SK-N-SH (cell line): ENCODE results near the gene TERB2.
"Not testable (repeated sequence)": the region's sequence is repeated elsewhere in the genome, so short reads cannot be mapped to it uniquely, and the experiment has no call there.

Experiments
- JUND ChIP-seq: IDR thresholded peaks from 2 replicates; pipeline ENCODE4 v1.4.0; 2012
- MXI1 ChIP-seq: IDR thresholded peaks from 2 replicates; pipeline ENCODE4 v1.6.1; 2012; ENCODE audit warnings: mild to moderate bottlenecking, low read depth, low read length, improper control_type of control experiment
- SIN3A ChIP-seq: IDR thresholded peaks from 2 replicates; pipeline ENCODE4 v1.6.1; 2012; ENCODE audit warnings: low read depth, mild to moderate bottlenecking, low read length, moderate library complexity, borderline replicate concordance
- SMC3 ChIP-seq: IDR thresholded peaks from 2 replicates; pipeline ENCODE4 v1.6.1; 2012; ENCODE audit warnings: low read depth, low read length, improper control_type of control experiment
- TF ChIP-seq, protein P1 (sequence below): IDR thresholded peaks from 2 replicates; pipeline ENCODE4 v1.4.0; 2012; ENCODE audit warnings: low read depth
- TF ChIP-seq, protein P2 (sequence below): fragments of 200-600 bp; sonication (generic); IDR thresholded peaks from 2 replicates; pipeline ENCODE4 v1.6.1; 2017; ENCODE audit warnings: antibody characterized with exemption, mild to moderate bottlenecking, moderate library complexity
- TF ChIP-seq, protein P3 (sequence below): IDR thresholded peaks from 2 replicates; pipeline ENCODE4 v1.4.0; 2012; ENCODE audit warnings: low read depth, borderline replicate concordance
- TF ChIP-seq, protein P4 (sequence below): fragments of 150-350 bp; IDR thresholded peaks from 2 replicates; pipeline ENCODE4 v1.6.1; 2017; ENCODE audit warnings: antibody characterized with exemption, low read length, low read depth, borderline replicate concordance

DNA sequence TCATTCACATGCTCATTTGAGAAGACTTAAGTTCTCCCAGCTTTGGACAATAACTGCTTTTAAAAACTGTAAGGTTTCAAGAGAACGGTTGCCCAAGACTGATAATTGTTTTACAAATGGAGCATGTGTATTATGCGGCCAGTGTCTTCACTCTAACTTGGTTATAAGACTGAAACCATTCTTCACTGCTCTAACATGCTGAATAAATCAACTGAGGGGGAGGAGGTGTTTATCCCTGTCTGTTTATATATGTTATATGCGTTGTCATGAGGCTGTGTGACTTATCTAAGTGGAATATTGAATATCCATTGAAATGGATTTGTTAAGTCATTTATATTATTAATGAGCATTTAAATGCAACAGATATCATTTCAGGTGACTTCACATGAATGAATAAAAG lies 41.1 kb downstream of the TERB2 start:
- TF ChIP-seq, protein P1, sequence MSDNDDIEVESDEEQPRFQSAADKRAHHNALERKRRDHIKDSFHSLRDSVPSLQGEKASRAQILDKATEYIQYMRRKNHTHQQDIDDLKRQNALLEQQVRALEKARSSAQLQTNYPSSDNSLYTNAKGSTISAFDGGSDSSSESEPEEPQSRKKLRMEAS = not testable (repeated sequence)
- TF ChIP-seq, protein P2, sequence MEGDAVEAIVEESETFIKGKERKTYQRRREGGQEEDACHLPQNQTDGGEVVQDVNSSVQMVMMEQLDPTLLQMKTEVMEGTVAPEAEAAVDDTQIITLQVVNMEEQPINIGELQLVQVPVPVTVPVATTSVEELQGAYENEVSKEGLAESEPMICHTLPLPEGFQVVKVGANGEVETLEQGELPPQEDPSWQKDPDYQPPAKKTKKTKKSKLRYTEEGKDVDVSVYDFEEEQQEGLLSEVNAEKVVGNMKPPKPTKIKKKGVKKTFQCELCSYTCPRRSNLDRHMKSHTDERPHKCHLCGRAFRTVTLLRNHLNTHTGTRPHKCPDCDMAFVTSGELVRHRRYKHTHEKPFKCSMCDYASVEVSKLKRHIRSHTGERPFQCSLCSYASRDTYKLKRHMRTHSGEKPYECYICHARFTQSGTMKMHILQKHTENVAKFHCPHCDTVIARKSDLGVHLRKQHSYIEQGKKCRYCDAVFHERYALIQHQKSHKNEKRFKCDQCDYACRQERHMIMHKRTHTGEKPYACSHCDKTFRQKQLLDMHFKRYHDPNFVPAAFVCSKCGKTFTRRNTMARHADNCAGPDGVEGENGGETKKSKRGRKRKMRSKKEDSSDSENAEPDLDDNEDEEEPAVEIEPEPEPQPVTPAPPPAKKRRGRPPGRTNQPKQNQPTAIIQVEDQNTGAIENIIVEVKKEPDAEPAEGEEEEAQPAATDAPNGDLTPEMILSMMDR = not testable (repeated sequence)
- TF ChIP-seq, protein P3, sequence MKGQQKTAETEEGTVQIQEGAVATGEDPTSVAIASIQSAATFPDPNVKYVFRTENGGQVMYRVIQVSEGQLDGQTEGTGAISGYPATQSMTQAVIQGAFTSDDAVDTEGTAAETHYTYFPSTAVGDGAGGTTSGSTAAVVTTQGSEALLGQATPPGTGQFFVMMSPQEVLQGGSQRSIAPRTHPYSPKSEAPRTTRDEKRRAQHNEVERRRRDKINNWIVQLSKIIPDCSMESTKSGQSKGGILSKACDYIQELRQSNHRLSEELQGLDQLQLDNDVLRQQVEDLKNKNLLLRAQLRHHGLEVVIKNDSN = not testable (repeated sequence)
- TF ChIP-seq SIN3A, JUND, MXI1, SMC3: not testable (repeated sequence)
- TF ChIP-seq, protein P4, sequence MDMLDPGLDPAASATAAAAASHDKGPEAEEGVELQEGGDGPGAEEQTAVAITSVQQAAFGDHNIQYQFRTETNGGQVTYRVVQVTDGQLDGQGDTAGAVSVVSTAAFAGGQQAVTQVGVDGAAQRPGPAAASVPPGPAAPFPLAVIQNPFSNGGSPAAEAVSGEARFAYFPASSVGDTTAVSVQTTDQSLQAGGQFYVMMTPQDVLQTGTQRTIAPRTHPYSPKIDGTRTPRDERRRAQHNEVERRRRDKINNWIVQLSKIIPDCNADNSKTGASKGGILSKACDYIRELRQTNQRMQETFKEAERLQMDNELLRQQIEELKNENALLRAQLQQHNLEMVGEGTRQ = not testable (repeated sequence)
